Fibroblast of villous mesenchyme (primary cell): Measurements from ENCODE around the gene MVB12B. TPM values are rescaled to one million over a fixed set of nuclear protein-coding genes. Genes with fewer than 3 reads are reported as not detected.
A peak's percentile ranks its signal among the peaks of the same experiment; 100 is the strongest.

ENCODE experiments used
- DNase-seq: peaks from one replicate; pipeline ENCODE4 v3.0.0-alpha.2; 2010; ENCODE audit warnings: low read depth
- H3K4me3 ChIP-seq: 2 replicates; pipeline ENCODE4 v1.5.1; 2011; ENCODE audit warnings: low read depth, mild to moderate bottlenecking, low read length
- CTCF ChIP-seq: IDR thresholded peaks from 2 replicates; pipeline ENCODE4 v1.5.1; 2012; ENCODE audit warnings: low read depth, mild to moderate bottlenecking, low read length; ENCODE audit not compliant: insufficient read depth
- total RNA-seq: library from RNA; depleted of rRNA; stranded (reverse); fragments of >200 nt; gene quantifications from 2 replicates; pipeline ENCODE4 v1.2.3, GENCODE V29; 2012

MVB12B gene
- total RNA-seq, 1 donor: 3.5 TPM

GRCh38 chr9:126320158-126320922, 6.3 kb upstream of the MVB12B start:
- no peak overlapping the region for H3K4me3 ChIP-seq
- no peak for DNase-seq
- no peak for TF ChIP-seq CTCF

- DNase-seq: no peak
- H3K4me3 ChIP-seq: no peak overlapping the region
- TF ChIP-seq CTCF: no peak
Observed at GRCh38 chr9:126321742-126322141, 4.9 kb upstream of the MVB12B start.

GRCh38 chr9:126325821-126326220, 808 bp upstream of the MVB12B start:
- no peak for TF ChIP-seq CTCF
- H3K4me3 ChIP-seq: peak overlapping the region; percentile 49
- DNase-seq: no peak

- H3K4me3 ChIP-seq: peak overlapping the region; percentile 54
- DNase-seq: no peak
- no peak for TF ChIP-seq CTCF
Observed at GRCh38 chr9:126327006-126327713, 531 bp downstream of the MVB12B start.

- H3K4me3 ChIP-seq: peak overlapping the region; percentile 54
- no peak for TF ChIP-seq CTCF
- no peak for DNase-seq
Observed at GRCh38 chr9:126327714-126328185, 1.1 kb downstream of the MVB12B start.

GRCh38 chr9:126328407-126328806, 1.8 kb downstream of the MVB12B start:
- no peak for TF ChIP-seq CTCF
- no peak for DNase-seq
- no peak overlapping the region for H3K4me3 ChIP-seq
